CD4-positive, alpha-beta T cell treated with Interleukin-15 for 4 hours (primary cell): Measurements from ENCODE around the gene PDE6C.

Experiments
- DNase-seq: peaks from one replicate; pipeline ENCODE4 v3.0.0-alpha.2; 2020; ENCODE audit warnings: low spot score

Gene PDE6C

DNA sequence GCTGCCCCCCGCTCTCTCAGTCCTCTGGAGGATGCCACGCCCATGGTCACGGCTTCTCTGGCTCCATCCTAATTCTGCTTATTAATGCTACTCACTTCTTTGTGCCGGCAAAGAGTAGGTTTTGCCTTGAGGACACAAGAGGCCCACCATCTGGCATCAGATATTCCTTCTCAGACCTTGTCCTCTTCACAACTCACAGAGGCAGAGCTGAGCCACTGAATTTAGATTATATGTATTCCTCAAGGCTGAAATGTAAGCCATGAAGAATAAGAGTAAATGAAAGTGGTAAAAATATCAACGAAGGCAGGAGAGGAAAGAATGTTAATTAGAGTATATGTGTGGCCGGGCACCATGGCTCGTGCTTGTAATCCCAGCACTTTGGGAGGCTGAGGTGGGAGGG, 17.8 kb upstream of the PDE6C start:
- no peak for DNase-seq

DNA sequence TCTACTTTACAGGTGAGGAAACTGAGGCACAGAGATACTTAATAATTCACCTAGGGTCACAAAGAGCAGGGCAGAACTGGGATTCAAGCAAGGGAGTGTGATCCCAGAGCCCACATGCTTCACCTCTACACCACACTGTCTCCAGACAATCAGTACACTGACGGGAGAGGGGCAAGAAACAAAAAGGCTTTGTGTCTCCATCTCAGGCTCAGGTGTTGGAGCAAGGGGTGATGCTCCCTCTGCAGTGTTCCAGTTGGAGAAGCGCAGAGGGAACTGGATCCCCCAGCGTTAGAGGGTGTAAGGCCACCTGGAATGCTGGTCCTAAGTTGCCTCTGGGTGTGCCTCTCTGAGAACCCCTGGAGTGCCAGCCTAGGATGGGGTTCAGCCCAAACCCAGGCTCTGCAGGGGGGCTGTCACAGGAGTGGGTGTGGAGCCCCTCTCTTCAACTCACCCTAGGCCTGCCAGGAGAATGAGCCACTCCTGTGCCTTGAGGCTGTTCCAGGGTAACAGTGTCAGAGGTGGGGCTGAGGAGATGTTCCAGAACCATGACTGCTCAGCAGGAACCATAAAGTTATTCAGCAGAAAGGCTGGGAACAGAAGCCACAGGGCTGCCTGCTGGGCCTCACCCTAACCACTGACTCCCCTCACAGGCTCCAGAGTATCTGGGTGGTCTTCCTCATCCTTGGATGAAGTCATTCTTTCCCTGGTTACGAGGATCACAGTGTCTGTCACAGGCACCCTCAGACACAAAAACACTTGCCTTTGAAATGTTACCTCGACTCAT, 16.8 kb upstream of the PDE6C start:
- DNase-seq: no peak

DNA sequence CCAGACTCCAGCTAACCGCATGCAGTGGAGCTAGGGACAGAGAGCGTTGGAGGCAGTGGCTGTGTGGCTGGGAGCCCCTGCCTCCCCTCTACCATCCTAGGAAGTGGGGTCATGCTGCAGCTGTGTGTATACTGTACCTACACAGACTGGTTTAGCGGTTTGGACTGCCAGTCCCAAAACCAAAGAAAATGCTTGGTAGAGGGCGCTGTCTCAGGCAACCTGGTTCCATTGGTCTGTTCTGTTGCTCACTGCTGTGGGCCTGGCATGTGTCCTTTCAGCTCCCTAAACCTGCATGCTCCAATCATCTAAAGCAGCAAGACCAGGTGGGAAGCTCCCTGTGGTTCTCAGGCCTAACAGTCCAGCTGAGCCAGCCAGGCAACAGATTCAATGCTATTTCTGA, 15.8 kb upstream of the PDE6C start:
- DNase-seq: no peak

DNA sequence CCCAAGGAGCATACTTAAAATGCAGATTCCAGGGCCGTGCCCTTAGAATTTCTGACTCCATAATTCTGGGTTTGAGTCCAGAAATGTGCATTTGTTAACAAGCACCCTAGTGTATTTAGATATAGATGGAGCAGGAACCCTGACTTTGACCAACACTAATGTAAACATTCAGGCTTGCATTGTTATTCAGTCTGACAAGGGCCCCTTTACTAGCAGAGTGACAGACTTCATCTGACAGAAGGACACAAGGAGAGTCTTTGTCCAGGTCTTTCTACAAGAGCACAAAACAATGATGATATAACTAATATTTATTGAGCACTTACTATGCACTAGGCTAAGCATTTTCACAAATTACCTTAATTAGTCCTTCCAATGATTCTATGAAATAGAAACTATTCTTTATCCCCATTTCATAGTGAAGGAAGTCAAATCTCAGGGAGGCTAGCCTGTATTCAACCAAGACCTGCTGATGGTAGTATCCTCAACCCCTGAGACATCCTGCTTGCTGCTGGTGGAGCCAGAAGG, 15.2 kb upstream of the PDE6C start:
- no peak for DNase-seq

DNA sequence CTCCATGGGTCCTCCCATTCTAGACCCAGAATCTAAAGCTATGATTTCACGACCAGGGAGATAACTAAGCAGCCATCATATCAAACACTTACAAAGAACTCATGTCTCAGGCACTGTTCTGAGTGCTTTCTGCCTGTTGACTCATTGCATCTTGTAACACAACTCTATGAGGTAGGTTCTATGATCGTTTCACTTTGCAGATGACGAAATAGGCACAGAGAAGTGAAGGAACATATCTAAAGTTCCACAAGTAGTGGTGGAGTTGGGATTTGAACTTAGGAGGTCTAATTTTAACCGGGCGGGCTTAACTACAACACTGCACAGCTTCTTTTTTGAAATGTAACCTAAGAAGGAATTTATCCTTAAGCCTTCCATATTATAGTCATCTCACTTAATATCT, 14.2 kb upstream of the PDE6C start:
- no peak for DNase-seq

DNA sequence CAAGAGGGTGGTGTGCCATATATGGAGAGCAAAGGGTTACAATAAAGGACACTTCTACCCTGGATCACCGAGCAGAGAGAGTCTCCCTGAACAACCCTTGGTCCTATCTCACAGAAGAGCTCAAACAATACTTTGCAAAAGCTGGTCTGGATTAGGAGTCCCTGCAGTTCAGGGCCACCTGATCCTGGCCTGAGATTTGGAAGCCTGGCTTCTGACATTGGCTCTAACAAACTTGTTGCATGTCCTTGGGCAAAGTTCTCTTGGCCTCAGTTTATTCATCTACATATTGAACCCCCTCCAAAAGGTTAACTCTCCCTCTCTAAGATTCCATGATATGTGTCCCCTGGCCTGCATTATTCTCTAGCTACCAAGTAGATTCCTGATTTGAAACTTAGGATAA, 13.0 kb upstream of the PDE6C start:
- DNase-seq: no peak

DNA sequence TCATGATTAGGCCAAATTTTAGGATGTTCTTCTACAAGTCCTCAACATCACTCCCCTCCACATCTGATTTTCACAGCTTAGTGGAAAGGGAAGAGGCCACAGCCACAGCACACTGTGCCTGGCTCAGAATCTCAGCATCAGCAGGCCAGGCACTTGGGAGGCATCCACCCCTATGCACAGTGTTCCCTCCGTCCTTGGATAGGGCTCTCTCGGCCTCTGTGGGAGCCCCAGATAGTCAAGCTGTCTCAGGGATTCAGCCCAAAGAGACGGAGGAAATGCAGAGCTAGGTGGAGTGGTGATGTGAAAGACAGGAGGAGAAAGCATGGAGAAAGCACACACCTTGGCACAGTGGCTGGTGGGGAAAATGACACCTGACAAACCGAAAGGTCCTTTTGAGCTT, 12.6 kb upstream of the PDE6C start:
- no peak for DNase-seq

DNA sequence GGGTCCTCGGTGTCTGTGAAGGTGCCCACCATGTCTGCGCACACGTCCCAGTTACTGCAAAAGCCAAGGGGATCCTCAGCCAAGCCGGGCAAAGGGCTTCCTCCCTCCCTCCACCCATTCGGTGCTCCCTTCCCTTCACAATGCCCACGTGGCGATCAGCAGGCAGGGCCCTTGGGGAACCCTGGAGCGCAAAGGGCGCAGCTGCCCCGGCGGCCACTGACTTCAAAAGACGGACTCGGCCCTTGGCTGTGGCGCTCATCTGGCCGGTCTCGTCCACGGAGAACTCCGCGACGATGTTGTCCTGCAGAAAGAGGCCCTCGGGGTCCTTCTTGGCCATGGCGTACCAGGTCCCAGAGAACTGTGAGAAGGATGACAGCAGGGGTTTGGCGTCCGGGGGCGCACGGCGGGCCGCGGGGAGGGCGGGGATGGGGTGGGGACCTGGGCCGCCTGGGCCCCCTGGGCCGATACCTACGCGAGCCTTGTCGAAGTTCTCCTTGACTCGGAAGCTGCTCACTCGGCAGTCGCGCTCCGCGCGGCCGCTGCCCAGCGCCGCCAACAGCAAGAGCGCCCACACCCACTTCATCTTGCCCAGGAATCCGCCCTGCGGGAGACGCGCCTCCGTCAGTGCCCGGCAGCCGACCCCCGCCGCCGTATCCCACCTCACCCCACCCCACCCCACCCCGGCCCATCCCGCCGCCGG, 11.7 kb upstream of the PDE6C start:
- DNase-seq: no peak

DNA sequence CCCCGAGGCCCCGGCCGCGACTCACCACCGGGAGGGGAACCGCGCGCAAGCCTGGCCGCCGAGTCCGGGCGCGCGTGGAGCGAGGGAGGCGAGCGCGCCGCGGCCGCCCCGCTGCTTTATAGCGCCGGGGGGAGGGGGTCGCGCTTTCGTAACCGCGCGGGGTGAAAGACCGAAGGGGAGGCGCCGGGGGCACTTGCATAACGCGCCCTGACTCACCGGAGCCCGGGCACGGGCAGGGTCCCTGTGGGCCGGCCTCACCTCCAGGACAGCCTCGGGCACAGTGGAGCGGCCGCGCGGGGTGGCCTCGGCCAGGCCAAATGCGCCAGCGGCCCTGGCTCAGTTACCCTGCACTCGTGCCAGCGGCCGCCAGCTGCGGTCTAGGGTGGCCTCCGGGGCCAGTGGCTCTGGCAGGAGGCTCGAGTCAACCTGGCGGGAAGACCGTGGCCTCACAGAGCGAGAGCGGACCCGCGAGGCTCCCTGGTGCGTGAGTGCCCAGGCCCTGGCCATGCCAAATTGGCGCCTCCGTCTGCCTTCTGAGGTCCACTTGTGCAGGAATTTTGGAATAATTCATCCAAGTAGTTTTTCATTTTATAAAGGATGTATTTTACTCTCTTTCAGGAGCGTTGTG, 11.1 kb upstream of the PDE6C start, which contains the start of gene RBP4:
Gene RBP4, minus strand, starts transcription at position 90 of the 628 bp plus-strand sequence. CDS start 207 bp downstream, outside the sequence.
- DNase-seq: no peak

DNA sequence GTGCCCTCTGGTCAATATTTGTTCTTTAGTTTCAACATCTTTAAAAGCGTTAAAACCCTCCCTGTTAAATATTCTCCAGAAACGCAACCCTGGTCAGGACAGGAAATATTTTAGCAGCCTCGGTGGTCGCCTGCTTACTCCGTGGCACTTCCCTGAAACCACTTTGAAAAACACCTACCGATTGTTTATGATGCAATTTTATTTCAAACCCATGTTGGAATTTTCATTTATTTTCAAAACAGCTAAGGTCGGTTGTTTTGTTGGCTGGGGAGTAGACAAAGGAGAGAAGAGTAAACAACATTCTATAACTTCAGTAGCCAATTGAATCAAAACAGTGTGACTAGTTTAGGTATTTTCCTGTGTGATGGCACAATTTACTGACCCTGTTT, 10.6 kb upstream of the PDE6C start:
- DNase-seq: no peak

DNA sequence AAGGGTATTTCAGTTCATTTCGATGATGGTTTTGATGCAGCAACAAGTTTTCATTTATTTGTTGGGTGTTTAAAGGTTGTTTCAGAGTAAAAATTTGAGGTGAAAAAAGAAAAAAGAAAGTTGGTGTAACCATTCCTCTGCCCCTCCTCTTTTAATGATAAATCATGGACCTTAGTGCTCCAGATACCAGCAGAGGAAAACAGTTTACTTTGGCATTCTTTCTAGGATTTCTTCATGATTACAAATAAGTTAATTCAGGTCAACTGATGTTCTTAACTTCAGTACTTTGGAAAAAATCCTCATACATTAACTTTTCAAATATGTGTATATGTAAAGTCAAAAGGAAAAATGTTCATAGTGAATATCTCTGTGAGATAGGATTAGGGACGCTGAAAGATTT, 9.3 kb upstream of the PDE6C start:
- DNase-seq: no peak

DNA sequence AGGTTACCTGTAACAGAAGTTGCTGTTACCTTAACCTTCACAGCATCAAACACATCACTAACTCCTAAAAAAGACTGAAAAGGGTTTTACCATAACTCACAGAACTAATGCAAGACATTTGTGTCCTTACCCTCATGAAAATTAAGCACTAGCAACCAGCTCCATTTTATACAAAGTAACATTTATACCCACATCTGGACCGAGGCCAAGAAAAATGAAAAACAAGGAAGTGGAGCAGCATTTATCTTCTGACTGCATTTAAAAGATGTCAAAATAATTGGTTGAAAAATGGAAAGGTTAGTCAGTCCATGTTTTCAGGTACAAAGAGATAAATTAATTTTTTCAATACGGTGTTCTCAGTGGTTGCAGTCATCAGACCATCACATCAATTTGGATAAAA, 8.2 kb upstream of the PDE6C start:
- DNase-seq: no peak

DNA sequence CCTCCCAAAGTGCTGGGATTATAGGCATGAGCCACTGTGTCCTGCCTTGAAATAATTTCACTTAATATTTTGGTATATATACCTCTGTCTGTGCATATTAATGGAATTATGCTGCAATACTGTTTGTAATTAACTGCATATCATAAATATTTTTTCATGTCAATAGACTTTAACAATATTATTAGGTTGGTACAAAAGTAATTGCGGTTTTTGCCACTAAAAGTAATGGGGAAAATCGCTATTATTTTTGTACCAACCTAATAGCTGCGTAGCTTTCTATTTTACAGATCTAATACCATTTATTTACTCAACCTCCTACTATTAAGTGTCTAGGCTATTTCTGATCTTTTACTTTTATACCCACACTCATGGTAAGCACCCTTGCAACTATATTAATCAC, 3.9 kb upstream of the PDE6C start:
- no peak for DNase-seq

DNA sequence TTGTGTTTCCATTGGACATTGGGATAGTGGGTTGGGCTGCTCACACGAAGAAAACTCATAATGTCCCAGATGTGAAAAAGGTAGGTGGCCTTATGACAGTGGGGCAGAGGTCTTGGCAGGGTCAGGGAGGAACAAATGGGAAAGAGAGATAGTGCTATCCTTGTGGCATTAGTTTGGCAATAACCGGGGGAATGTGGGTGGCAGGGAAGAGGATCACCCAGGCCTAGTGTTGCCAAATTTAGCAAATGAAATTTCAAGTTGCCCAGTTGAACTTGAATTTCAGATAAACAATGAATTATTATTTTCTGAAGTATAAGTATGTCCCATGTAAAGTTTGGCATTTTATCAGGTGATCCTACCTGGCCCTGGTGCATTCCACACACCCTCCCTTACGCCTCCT, 789 bp downstream of the PDE6C start:
- DNase-seq: no peak

DNA sequence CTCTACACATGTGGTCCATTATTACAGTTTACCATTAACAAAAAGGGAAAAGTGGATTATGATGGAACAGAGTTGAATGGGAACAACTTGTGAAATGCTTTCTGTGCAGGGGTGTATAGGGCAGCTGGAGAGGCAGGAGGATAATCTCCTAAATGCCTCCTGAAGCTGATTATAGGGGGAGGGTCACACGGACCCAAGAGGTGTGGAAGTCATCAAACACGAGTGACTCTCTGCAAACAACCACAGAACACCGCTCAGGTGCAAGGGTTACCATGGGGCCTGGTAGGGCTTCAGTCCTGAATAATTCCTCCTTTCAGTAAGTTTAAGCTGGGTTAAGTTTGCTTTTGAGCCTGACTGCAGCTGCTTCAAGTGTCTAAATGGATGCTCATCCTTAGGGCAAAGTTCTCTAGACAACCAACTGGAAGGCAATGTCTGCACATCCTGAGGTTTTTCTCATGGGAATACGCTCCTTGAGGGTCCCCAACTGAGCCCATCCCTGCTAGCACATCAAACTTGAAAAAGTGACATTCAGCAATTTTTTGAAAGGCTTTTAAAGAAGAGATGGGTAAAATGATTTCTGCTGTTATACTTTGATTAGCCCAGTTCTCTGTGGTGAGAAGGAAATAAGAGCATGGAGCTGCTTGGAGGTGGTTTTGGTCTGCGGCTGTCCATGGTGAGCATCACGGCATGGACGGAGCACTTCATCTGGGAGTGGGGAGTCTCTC, 1.9 kb downstream of the PDE6C start:
- no peak for DNase-seq

DNA sequence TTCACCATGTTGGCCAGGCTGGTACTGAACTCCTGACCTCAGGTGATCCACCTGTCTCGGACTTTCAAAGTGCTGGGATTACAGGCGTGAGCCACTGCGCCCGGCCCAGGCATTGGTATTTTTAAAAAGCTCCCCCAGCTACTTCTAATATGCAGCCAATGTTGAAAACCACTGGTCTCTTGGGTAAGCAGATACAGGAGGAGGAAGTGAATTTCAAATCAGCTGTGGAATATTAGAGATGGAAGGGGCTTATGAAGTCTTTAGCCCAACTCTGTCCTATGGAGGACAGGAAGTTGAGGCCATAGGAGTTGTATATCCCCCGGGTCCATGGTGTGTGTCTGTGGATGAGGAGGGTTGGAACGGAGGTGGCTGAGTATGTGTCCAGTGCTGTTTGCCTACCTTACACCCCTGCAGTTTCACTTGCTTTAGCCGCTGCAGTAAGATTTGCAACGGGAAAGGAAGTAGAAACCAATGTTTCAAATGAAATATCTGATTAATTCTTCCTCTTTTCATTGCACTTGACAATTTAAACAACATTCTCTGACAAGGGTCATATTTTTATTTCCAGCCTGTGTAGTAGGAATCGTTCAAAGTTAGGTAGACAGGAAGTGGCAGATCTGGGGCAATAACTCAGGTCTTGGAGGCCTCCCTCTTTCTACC, 3.4 kb downstream of the PDE6C start:
- no peak for DNase-seq

DNA sequence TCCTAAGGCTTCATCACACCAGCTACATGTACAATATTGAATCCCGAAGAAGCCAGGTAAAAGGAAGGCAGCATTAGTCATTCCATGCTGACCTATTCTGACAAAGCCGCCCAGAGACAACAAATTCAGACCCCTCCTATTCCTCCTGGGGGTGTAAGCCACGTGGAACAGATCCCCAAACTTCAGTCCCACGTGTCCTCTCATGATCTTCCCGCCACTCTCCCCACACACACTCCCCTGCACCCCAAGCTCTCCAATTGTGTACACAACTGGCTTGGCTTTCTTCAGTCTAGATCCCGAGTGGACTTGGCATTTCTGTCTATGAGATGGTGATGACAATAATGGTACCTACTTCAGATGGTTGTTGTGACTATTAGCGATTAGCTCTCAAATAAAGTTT, 8.6 kb downstream of the PDE6C start:
- no peak for DNase-seq

DNA sequence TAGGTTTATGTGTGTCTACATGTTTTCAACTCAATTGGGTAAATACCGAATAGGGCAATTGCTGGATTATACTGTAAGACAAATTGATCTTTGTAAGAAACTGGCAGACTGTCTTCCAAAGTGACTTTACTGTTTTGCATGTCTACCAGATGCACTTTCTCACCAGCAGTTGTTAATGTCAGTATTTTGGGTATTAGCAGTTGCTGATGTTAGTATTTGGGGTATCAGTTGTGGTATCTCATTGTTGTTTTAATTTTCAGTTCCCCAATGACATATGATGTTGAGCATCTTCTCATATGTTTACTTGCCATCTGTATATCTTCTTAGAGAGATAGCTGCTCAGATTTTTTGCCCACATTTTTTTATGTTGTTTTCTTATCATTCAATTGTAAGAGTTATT, 10.6 kb downstream of the PDE6C start:
- DNase-seq: no peak

DNA sequence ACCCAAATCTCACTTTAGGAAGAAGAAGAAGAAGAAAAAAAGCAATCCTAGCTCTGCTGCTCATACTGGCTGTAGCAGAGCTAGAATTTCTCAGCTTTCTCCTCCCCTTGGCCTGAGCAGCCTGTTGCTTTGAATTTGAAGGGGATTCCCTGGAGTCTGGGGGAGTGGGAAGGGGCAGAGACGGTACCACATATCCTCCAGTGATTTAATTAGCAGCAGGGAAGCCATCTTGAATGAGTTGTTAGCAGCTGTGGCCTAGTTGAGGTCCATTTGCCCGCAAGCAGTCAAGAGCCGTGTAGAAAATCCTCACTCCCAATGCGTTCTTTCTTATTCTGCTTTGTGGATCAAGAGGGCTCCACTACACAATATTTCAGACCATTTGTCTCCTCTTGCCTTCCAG, 16.5 kb downstream of the PDE6C start:
- DNase-seq: no peak

DNA sequence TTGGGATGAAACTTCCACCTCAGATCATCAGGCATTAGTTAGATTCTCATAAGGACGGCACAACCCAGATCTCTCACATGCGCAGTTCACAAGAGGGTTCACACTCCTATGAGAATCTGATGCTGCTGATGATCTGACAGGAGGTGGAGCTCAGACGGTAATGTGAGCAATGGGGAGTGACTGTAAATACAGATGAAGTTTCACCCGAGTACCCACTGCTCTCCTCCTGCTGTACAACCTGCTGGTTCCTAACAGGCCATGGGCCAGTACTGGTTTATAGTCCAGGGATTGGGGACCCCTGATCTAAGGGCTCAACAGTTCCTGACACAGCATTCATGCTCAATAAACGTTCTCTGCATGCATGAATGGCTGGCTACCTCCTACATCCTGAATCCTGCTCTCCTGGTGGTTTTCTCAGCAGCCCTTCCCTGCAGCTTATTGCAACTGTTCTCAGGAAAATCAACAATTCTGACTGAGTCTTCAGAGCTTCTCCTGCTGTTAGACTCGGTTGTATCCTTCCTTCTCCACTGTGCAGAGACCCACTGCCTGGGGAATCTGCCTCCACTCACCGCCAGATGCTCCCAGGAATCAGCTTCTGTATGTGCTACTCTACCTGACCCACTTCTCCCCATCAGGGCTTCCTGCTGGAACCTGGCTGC, 17.4 kb downstream of the PDE6C start:
- DNase-seq: no peak
